H1 (cell line): ENCODE results near the gene PRKCZ. TPM values are rescaled to one million over a fixed set of nuclear protein-coding genes. Genes with fewer than 3 reads are reported as not detected.

Experiments
- CTCF ChIA-PET: fragments of 300-600 bp; sonication (Branson Sonifier 250); formaldehyde crosslinking; loops from one replicate; lab custom pipeline; 2021; ENCODE audit not compliant: partially characterized antibody; lab: Charles Lee
- POLR2A ChIA-PET: fragments of 300-600 bp; sonication (Branson Sonifier 250); formaldehyde crosslinking; loops from one replicate; lab custom pipeline; 2021; ENCODE audit warnings: inconsistent platforms; ENCODE audit not compliant: partially characterized antibody; lab: Charles Lee
- DNase-seq, 2 experiments: peaks; one replicate each; pipeline versions ENCODE4 v3.0.0 to v3.0.0-alpha.2; 2010 to 2022; ENCODE audit warnings: low spot score in 2 of 2, low read depth in 1 of 2, mixed read lengths in 1 of 2
- FAIRE-seq: peaks from 2 replicates; lab custom pipeline; 2011; peaks lifted over from hg19 to GRCh38; lab: Jason Lieb, UNC
- H2AFZ ChIP-seq: 2 replicates; pipeline ENCODE4 v1.8.1; 2012; ENCODE audit warnings: low read length, inconsistent platforms
- H2AK5ac ChIP-seq: 2 replicates; pipeline ENCODE4 v1.6.1; 2013; ENCODE audit warnings: low read depth, low read length
- H2BK120ac ChIP-seq: replicated peaks from 2 replicates; pipeline ENCODE3; 2013; ENCODE audit warnings: low read depth, low read length, inconsistent platforms
- H2BK12ac ChIP-seq: 2 replicates; pipeline ENCODE4 v1.6.1; 2013; ENCODE audit warnings: low read depth, low read length
- H2BK15ac ChIP-seq: 2 replicates; pipeline ENCODE4 v1.6.1; 2013; ENCODE audit warnings: low read length
- H2BK20ac ChIP-seq: 2 replicates; pipeline ENCODE4 v1.6.1; 2013; ENCODE audit warnings: low read length
- H2BK5ac ChIP-seq: 2 replicates; pipeline ENCODE4 v1.6.1; 2013; ENCODE audit warnings: low read depth, low read length
- H3K14ac ChIP-seq: 2 replicates; pipeline ENCODE4 v1.6.1; 2013; ENCODE audit warnings: inconsistent platforms; ENCODE audit not compliant: insufficient read length
- H3K18ac ChIP-seq: 2 replicates; pipeline ENCODE4 v1.6.1; 2013; ENCODE audit warnings: low read length; ENCODE audit errors: extremely low read depth
- H3K23ac ChIP-seq: 2 replicates; pipeline ENCODE4 v1.6.1; 2013; ENCODE audit warnings: inconsistent platforms; ENCODE audit not compliant: insufficient read length
- H3K23me2 ChIP-seq: 2 replicates; pipeline ENCODE4 v1.6.1; 2013; ENCODE audit warnings: low read depth, low read length
- H3K27ac ChIP-seq: 2 replicates; pipeline ENCODE4 v1.6.1; 2011; ENCODE audit warnings: low read depth, low read length, inconsistent platforms
- H3K27me3 ChIP-seq, 4 experiments: replicated peaks in 1 of 4; 1 replicate in 1 of 4; 2 replicates in 3 of 4; pipeline versions ENCODE4 v1.6.1 to v1.8.1; 2011 to 2013; ENCODE audit warnings: low read length in 3 of 4, mild to moderate bottlenecking in 3 of 4, inconsistent platforms in 2 of 4, mixed read lengths in 2 of 4, moderate library complexity in 1 of 4; ENCODE audit not compliant: control insufficient read depth in 3 of 4, insufficient read depth in 3 of 4; ENCODE audit errors: extremely low read depth in 1 of 4
- H3K36me3 ChIP-seq, 4 experiments: 2 replicates each; pipeline versions ENCODE4 v1.6.1 to v1.8.1; 2011 to 2013; ENCODE audit warnings: mild to moderate bottlenecking in 4 of 4, low read length in 3 of 4, moderate library complexity in 2 of 4, control low read depth in 1 of 4, inconsistent platforms in 1 of 4; ENCODE audit not compliant: insufficient read depth in 4 of 4, control insufficient read depth in 2 of 4
- H3K4ac ChIP-seq: replicated peaks from 2 replicates; pipeline ENCODE3; 2013; ENCODE audit warnings: low read length, low read depth, mixed read lengths, inconsistent platforms; ENCODE audit not compliant: insufficient read length
- H3K4me1 ChIP-seq, 4 experiments: replicated peaks in 1 of 4; 1 replicate in 1 of 4; 2 replicates in 3 of 4; pipeline versions ENCODE4 v1.6.1 to v1.8.1; 2011 to 2013; ENCODE audit warnings: low read length in 3 of 4, inconsistent platforms in 2 of 4, mixed read lengths in 1 of 4; ENCODE audit not compliant: insufficient read depth in 4 of 4, control insufficient read depth in 3 of 4
- H3K4me2 ChIP-seq, 2 experiments: 2 replicates each; pipeline versions ENCODE4 v1.6.1 to v1.8.1; 2011 to 2013; ENCODE audit warnings: low read depth in 2 of 2, low read length in 2 of 2, control low read depth in 1 of 2, inconsistent platforms in 1 of 2, mild to moderate bottlenecking in 1 of 2; ENCODE audit not compliant: insufficient read depth in 1 of 2
- H3K4me3 ChIP-seq, 4 experiments: fragments of 200-600, 300-600 bp in 1 of 4; sonication (generic), shearing (Covaris generic), sonication (Bioruptor Twin) in 1 of 4; 2 replicates each; pipeline versions ENCODE4 v1.5.1 to v1.8.1; 2011 to 2016; ENCODE audit warnings: low read length in 4 of 4, low read depth in 3 of 4, control low read depth in 2 of 4, inconsistent platforms in 2 of 4, mild to moderate bottlenecking in 2 of 4, mixed read lengths in 1 of 4, moderate library complexity in 1 of 4; ENCODE audit not compliant: insufficient read depth in 2 of 4; ENCODE audit errors: extremely low read depth in 1 of 4
- H3K56ac ChIP-seq: replicated peaks from 2 replicates; pipeline ENCODE3; 2013; ENCODE audit warnings: low read depth, mild to moderate bottlenecking, mixed read lengths, low read length, inconsistent platforms; ENCODE audit not compliant: insufficient read length
- H3K79me1 ChIP-seq: 2 replicates; pipeline ENCODE4 v1.6.1; 2013; ENCODE audit warnings: low read depth, low read length, control low read depth
- H3K79me2 ChIP-seq, 2 experiments: 2 replicates each; pipeline versions ENCODE4 v1.6.1 to v1.8.1; 2012 to 2013; ENCODE audit warnings: low read length in 2 of 2, mild to moderate bottlenecking in 2 of 2, inconsistent platforms in 1 of 2; ENCODE audit not compliant: insufficient read depth in 2 of 2, control insufficient read depth in 1 of 2
- H3K9ac ChIP-seq, 4 experiments: replicated peaks in 1 of 4; 1 replicate in 1 of 4; 2 replicates in 3 of 4; pipeline versions ENCODE4 v1.6.1 to v1.8.1; 2011 to 2013; ENCODE audit warnings: low read depth in 3 of 4, low read length in 3 of 4, control low read depth in 2 of 4, mild to moderate bottlenecking in 2 of 4, moderate library complexity in 2 of 4, inconsistent platforms in 1 of 4; ENCODE audit errors: extremely low read depth in 1 of 4
- H3K9me3 ChIP-seq, 2 experiments: 2 replicates each; pipeline versions ENCODE4 v1.6.1 to v1.8.1; 2012 to 2013; ENCODE audit warnings: mild to moderate bottlenecking in 2 of 2, moderate library complexity in 2 of 2, control low read depth in 1 of 2, inconsistent platforms in 1 of 2, low read depth in 1 of 2, low read length in 1 of 2, mixed read lengths in 1 of 2; ENCODE audit not compliant: insufficient read depth in 2 of 2
- H4K20me1 ChIP-seq, 2 experiments: replicated peaks in 1 of 2; 2 replicates each; pipeline versions ENCODE3 to v1.8.1; 2011 to 2013; ENCODE audit warnings: inconsistent platforms in 2 of 2, low read length in 2 of 2, mild to moderate bottlenecking in 1 of 2; ENCODE audit not compliant: insufficient read depth in 2 of 2, control insufficient read depth in 1 of 2
- H4K5ac ChIP-seq: 2 replicates; pipeline ENCODE4 v1.6.1; 2013; ENCODE audit warnings: low read length, low read depth, mixed read lengths, inconsistent platforms; ENCODE audit not compliant: insufficient read length
- H4K8ac ChIP-seq: 2 replicates; pipeline ENCODE4 v1.8.0; 2013; ENCODE audit warnings: mild to moderate bottlenecking, moderate library complexity, low read length, inconsistent platforms; ENCODE audit not compliant: insufficient read depth; ENCODE audit errors: extremely low read depth
- H4K91ac ChIP-seq: replicated peaks from 2 replicates; pipeline ENCODE3; 2013; ENCODE audit warnings: low read length, mixed read lengths, inconsistent platforms; ENCODE audit not compliant: insufficient read length
- BCL11A ChIP-seq, 2 experiments: IDR thresholded peaks; one replicate each; pipeline ENCODE4 v1.6.1; 2011; ENCODE audit warnings: low read depth in 2 of 2, low read length in 2 of 2, mild to moderate bottlenecking in 2 of 2
- BRCA1 ChIP-seq: IDR thresholded peaks from 2 replicates; pipeline ENCODE4 v1.6.1; 2012; ENCODE audit warnings: low read depth, low read length, improper control_type of control experiment
- CBX5 ChIP-seq: fragments of 300-800, 300-1000 bp; sonication (generic); IDR thresholded peaks from 2 replicates; pipeline ENCODE4 v1.7.1; 2016; ENCODE audit warnings: antibody characterized with exemption, low read length, low read depth
- CTBP2 ChIP-seq: IDR thresholded peaks from 2 replicates; pipeline ENCODE4 v1.7.0; 2011; ENCODE audit warnings: borderline replicate concordance, mild to moderate bottlenecking, moderate library complexity, mixed read lengths, low read length; ENCODE audit not compliant: insufficient read depth, insufficient read length
- EZH2 ChIP-seq: fragments of 200-600 bp; sonication (generic); IDR thresholded peaks from 2 replicates; pipeline ENCODE4 v1.7.1; 2012; ENCODE audit warnings: low read depth, mild to moderate bottlenecking, moderate library complexity, low read length, inconsistent platforms; ENCODE audit not compliant: severe bottlenecking
- KDM5A ChIP-seq: fragments of 200-600 bp; IDR thresholded peaks from 2 replicates; pipeline ENCODE4 v1.7.1; 2012; ENCODE audit warnings: mild to moderate bottlenecking, low read length, inconsistent platforms, mixed read lengths
- POLR2AphosphoS5 ChIP-seq: IDR thresholded peaks from 2 replicates; pipeline ENCODE4 v1.6.1; 2011; ENCODE audit warnings: low read depth, low read length
- SIRT6 ChIP-seq: IDR thresholded peaks from one replicate; pipeline ENCODE4 v1.7.1; 2012; ENCODE audit warnings: low read length, inconsistent platforms
- SIX5 ChIP-seq: IDR thresholded peaks from 2 replicates; pipeline ENCODE4 v1.6.1; 2011; ENCODE audit warnings: mild to moderate bottlenecking, low read depth, low read length
- SP1 ChIP-seq: IDR thresholded peaks from 2 replicates; pipeline ENCODE4 v1.6.1; 2011; ENCODE audit warnings: low read depth, low read length
- TEAD4 ChIP-seq: IDR thresholded peaks from 2 replicates; pipeline ENCODE4 v1.6.1; 2012; ENCODE audit warnings: low read depth, low read length, inconsistent platforms, mixed read lengths
- YY1 ChIP-seq: IDR thresholded peaks from 2 replicates; pipeline ENCODE4 v1.6.1; 2011; ENCODE audit warnings: low read depth, mild to moderate bottlenecking, low read length
- WGBS, 2 experiments: shearing (Covaris generic) in 1 of 2; methylation state at CpG; one replicate each; pipeline versions ENCODE4 v1.1.6 to v1.1.7; 2013 to 2015; ENCODE audit warnings: low lambda C conversion rate in 2 of 2, mixed read lengths in 2 of 2, inconsistent platforms in 1 of 2, low coverage in 1 of 2, missing lambda C conversion rate in 1 of 2; ENCODE audit not compliant: insufficient replicate concordance in 2 of 2, insufficient coverage in 1 of 2, insufficient read length in 1 of 2; ENCODE audit errors: extremely low coverage in 1 of 2, missing lambda C conversion rate in 1 of 2; 5-methylcytosine and 5-hydroxymethylcytosine counted together
- polyA plus RNA-seq, 7 experiments: library from polyadenylated mRNA; depleted of rRNA in 3 of 7; stranded (reverse) in 5 of 7; unstranded in 2 of 7; fragments of >200 nt in 5 of 7; fragments of 200-250 nt in 2 of 7; gene quantifications; 1 replicate in 5 of 7; 2 replicates in 1 of 7; 4 replicates in 1 of 7; pipeline versions ENCODE4 v1.2.1 to v1.2.3, GENCODE V29; 2011 to 2013; ENCODE audit warnings: missing spikeins in 2 of 7, mixed read lengths in 2 of 7
- total RNA-seq: library from RNA; stranded (reverse); fragmentation: NEBNext Ultra II Directional; extraction: Animal tissue kit (Norgen Biotek cat#: 25700); gene quantifications from 2 replicates; pipeline ENCODE4 v1.2.1, GENCODE V29; 2021

The PRKCZ gene
- total and polyA plus RNA-seq, 2 of the 8 experiments (the other 6 are each of a cell fraction or from before 2014, with no cell fraction given): 37.4 to 45.1 TPM

- H3K79me1 ChIP-seq: no peaks in the 10 kb centered on the region
- H3K23ac ChIP-seq: no peak overlapping the region
- no peak overlapping the region for H3K27ac ChIP-seq
- H3K18ac ChIP-seq: no peak overlapping the region
- no peak overlapping the region for H4K8ac ChIP-seq
- peaks cover 0 to 7% (median 0%) of the 10 kb centered on the region in 4 experiments; a peak in 3 of 7 replicates for H3K27me3 ChIP-seq
- no peak overlapping the region for H3K4ac ChIP-seq
- H3K9ac ChIP-seq: no peak overlapping the region
- CTCF ChIA-PET: interaction anchor here (1.2 to 8.8 kb wide), 9 partner anchors 9 to 97 kb away, joined by 3 to 249 read pairs (median 8); no protein-coding TSS in a partner anchor
- DNase-seq (no peak), FAIRE-seq (no peak)
- no peak overlapping the region for H2BK20ac ChIP-seq
- H3K79me2 ChIP-seq: no peaks in the 10 kb centered on the region
- H2BK120ac ChIP-seq: no peak overlapping the region
- H2BK5ac ChIP-seq: no peak overlapping the region
- H3K4me3 ChIP-seq: no peak overlapping the region
- no peak overlapping the region for H2BK12ac ChIP-seq
- H3K14ac ChIP-seq: no peak overlapping the region
- H3K36me3 ChIP-seq: no peaks in the 10 kb centered on the region
- no peak overlapping the region for H2AFZ ChIP-seq
- no peak overlapping the region for H4K91ac ChIP-seq
- no peak overlapping the region for H3K4me2 ChIP-seq
- H2BK15ac ChIP-seq: no peak overlapping the region
- H3K23me2 ChIP-seq: no peaks in the 10 kb centered on the region; the same call in 1 of the 2 replicates
- H3K4me1 ChIP-seq: peaks cover 0 to 4% (median 1%) of the 10 kb centered on the region in 4 experiments; a peak in 5 of 7 replicates
- no peak overlapping the region for H2AK5ac ChIP-seq
- WGBS, 2 experiments: 89% methylated on average over 15 of the region's 15 CpGs; no CpG with 5 or more reads in 1 of the 2 experiments
- TF ChIP-seq SP1: no peak
- no peak for TF ChIP-seq YY1
- no peak for TF ChIP-seq TEAD4
- no peak for TF ChIP-seq SIRT6
- no peak for TF ChIP-seq POLR2AphosphoS5
- TF ChIP-seq SIX5: no peak
- TF ChIP-seq EZH2: no peak
- no peak for TF ChIP-seq KDM5A
- TF ChIP-seq CTBP2: no peak
- no peak for TF ChIP-seq CBX5
- TF ChIP-seq BCL11A (IDR thresholded peaks at IDR 0.05; ENCODE audit: low read depth in 2 of 2, low read length in 2 of 2): no peak
- TF ChIP-seq BRCA1: no peak
- H3K56ac ChIP-seq: no peak overlapping the region
- peaks cover 0 to 3% of the 10 kb centered on the region in 2 experiments for H4K20me1 ChIP-seq
- no peaks in the 10 kb centered on the region for H3K9me3 ChIP-seq
- POLR2A ChIA-PET: no interaction called here
- H4K5ac ChIP-seq: no peak overlapping the region
These were observed 8.9 kb upstream of the PRKCZ start for GRCh38 chr1:2041305-2041704.
